Measurements from ENCODE around the gene ABCG1.

GRCh38 chr21:42220138-42220701, 1.3 kb downstream of the ABCG1 start:
- TF ChIP-seq CTCF (IDR thresholded peaks at IDR 0.05) (no peak), POLR2AphosphoS5 (IDR thresholded peaks at IDR 0.05) (peak; percentile 11 to 86 (median 58))
